GM19328 (cell line): ENCODE results near the gene MYBPH.

Source experiments
- ATAC-seq: cut with Tn5 transposase; IDR thresholded peaks from one replicate; pipeline ENCODE4 v1.9.1; 2021; ENCODE audit warnings: mild to moderate bottlenecking, moderate library complexity; ENCODE audit not compliant: unreplicated experiment

The MYBPH gene

GRCh38 chr1:203201516-203202205, 26.0 kb upstream of the MYBPH start:
- no peak for ATAC-seq

GRCh38 chr1:203200916-203201315, 25.3 kb upstream of the MYBPH start:
- no peak for ATAC-seq

GRCh38 chr1:203199816-203200571, 24.4 kb upstream of the MYBPH start:
- ATAC-seq = no peak

- no peak for ATAC-seq
These were observed 23.8 kb upstream of the MYBPH start for GRCh38 chr1:203199481-203199815.

GRCh38 chr1:203199002-203199401, 23.4 kb upstream of the MYBPH start:
- no peak for ATAC-seq

GRCh38 chr1:203197625-203198024, 22.0 kb upstream of the MYBPH start:
- no peak for ATAC-seq

- no peak for ATAC-seq
These were observed 20.7 kb upstream of the MYBPH start for GRCh38 chr1:203196371-203196770.

- no peak for ATAC-seq
These were observed 15.3 kb upstream of the MYBPH start for GRCh38 chr1:203190949-203191348.

GRCh38 chr1:203189951-203190352, 14.3 kb upstream of the MYBPH start:
- no peak for ATAC-seq

- no peak for ATAC-seq
These were observed 13.1 kb upstream of the MYBPH start for GRCh38 chr1:203188686-203189232.

GRCh38 chr1:203187689-203188264, 12.2 kb upstream of the MYBPH start:
- ATAC-seq = no peak

GRCh38 chr1:203187304-203187685, 11.7 kb upstream of the MYBPH start:
- ATAC-seq = no peak

- no peak for ATAC-seq
These were observed 11.0 kb upstream of the MYBPH start, which contains the start of gene CHI3L1 for GRCh38 chr1:203186446-203187303. TSS of gene CHI3L1 (minus strand) at chr1:203186704. CDS start at chr1:203186623, 81 bp downstream.

- no peak for ATAC-seq
These were observed 10.4 kb upstream of the MYBPH start for GRCh38 chr1:203186091-203186445.

GRCh38 chr1:203185585-203185984, 10.0 kb upstream of the MYBPH start:
- no peak for ATAC-seq

- ATAC-seq = no peak
These were observed 9.4 kb upstream of the MYBPH start for GRCh38 chr1:203185061-203185461.

- ATAC-seq = no peak
These were observed 8.8 kb upstream of the MYBPH start for GRCh38 chr1:203184467-203184866.

- no peak for ATAC-seq
These were observed 8.2 kb upstream of the MYBPH start for GRCh38 chr1:203183828-203184227.

- ATAC-seq = no peak
These were observed 6.8 kb upstream of the MYBPH start for GRCh38 chr1:203182387-203182953.

- no peak for ATAC-seq
These were observed 6.2 kb upstream of the MYBPH start for GRCh38 chr1:203181586-203182386.
